ENCODE data around the gene IFIT3.

Gene IFIT3

DNA sequence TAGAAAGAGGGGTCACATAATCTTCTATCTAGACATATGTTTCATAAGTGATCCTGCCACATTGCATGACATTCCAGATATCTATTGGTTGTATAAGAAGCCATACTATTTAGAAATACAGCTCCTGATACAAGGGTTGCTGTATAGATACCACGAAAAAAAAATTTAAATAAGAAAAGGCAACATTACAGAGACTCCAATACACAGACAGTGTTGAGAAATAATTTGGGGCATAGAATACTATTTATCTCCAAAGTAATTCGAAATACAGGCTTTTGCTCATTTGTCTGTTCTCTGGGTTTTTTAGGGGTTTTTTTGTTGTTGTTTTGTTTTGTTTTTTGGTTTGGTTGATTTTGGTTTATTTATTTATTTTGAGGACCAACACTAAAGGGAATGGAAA lies 23.4 kb upstream of the IFIT3 start:
- no peak for TF ChIP-seq ZFX (IDR thresholded peaks at IDR 0.05; ENCODE audit: borderline replicate concordance)
- TF ChIP-seq, protein P1, sequence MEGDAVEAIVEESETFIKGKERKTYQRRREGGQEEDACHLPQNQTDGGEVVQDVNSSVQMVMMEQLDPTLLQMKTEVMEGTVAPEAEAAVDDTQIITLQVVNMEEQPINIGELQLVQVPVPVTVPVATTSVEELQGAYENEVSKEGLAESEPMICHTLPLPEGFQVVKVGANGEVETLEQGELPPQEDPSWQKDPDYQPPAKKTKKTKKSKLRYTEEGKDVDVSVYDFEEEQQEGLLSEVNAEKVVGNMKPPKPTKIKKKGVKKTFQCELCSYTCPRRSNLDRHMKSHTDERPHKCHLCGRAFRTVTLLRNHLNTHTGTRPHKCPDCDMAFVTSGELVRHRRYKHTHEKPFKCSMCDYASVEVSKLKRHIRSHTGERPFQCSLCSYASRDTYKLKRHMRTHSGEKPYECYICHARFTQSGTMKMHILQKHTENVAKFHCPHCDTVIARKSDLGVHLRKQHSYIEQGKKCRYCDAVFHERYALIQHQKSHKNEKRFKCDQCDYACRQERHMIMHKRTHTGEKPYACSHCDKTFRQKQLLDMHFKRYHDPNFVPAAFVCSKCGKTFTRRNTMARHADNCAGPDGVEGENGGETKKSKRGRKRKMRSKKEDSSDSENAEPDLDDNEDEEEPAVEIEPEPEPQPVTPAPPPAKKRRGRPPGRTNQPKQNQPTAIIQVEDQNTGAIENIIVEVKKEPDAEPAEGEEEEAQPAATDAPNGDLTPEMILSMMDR (IDR thresholded peaks at IDR 0.05), result no peak
- no peak overlapping the region for H3K27ac ChIP-seq

DNA sequence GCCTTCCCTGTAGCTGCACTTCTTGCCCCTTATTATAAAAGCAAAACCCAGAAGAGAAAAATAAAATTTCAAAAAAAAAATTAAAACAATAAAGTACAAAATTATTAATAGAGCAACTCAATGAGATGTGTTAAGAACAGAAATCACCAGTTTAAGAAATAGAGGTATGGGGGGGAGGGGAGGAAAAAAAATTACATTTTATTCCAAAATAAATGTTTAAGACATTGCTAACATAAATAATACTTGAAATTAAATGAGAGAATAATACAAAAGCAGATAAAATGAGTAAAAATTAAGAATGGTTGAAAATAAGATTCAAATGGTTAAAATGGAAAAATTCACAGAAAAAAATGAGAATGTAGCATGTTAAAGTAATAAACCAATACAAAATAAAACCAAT lies 22.9 kb upstream of the IFIT3 start:
- H3K27ac ChIP-seq, result no peak overlapping the region
- TF ChIP-seq, protein P1 (IDR thresholded peaks at IDR 0.05), result no peak
- no peak for TF ChIP-seq ZFX (IDR thresholded peaks at IDR 0.05; ENCODE audit: borderline replicate concordance)

DNA sequence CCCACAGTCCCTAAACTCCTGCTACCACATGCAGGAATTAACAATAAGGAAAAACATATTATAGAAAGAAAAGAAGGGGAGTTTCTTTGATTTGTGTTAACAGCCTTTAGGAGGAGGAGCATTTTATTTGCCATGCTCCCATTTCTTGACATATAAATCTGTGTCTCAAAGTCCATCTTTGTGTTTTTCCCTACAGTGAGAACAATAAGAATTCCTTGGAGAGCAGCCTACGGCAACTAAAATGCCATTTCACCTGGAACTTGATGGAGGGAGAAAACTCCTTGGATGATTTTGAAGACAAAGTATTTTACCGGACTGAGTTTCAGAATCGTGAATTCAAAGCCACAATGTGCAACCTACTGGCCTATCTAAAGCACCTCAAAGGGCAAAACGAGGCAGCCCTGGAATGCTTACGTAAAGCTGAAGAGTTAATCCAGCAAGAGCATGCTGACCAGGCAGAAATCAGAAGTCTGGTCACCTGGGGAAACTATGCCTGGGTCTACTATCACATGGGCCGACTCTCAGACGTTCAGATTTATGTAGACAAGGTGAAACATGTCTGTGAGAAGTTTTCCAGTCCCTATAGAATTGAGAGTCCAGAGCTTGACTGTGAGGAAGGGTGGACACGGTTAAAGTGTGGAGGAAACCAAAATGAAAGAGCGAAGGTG lies 21.9 kb upstream of the IFIT3 start:
- TF ChIP-seq, protein P1 (IDR thresholded peaks at IDR 0.05), result no peak
- TF ChIP-seq ZFX (IDR thresholded peaks at IDR 0.05; ENCODE audit: borderline replicate concordance), result no peak
- no peak overlapping the region for H3K27ac ChIP-seq

DNA sequence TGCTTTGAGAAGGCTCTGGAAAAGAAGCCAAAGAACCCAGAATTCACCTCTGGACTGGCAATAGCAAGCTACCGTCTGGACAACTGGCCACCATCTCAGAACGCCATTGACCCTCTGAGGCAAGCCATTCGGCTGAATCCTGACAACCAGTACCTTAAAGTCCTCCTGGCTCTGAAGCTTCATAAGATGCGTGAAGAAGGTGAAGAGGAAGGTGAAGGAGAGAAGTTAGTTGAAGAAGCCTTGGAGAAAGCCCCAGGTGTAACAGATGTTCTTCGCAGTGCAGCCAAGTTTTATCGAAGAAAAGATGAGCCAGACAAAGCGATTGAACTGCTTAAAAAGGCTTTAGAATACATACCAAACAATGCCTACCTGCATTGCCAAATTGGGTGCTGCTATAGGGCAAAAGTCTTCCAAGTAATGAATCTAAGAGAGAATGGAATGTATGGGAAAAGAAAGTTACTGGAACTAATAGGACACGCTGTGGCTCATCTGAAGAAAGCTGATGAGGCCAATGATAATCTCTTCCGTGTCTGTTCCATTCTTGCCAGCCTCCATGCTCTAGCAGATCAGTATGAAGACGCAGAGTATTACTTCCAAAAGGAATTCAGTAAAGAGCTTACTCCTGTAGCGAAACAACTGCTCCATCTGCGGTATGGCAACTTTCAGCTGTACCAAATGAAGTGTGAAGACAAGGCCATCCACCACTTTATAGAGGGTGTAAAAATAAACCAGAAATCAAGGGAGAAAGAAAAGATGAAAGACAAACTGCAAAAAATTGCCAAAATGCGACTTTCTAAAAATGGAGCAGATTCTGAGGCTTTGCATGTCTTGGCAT lies 21.1 kb upstream of the IFIT3 start:
- TF ChIP-seq ZFX (IDR thresholded peaks at IDR 0.05; ENCODE audit: borderline replicate concordance), result no peak
- TF ChIP-seq, protein P1 (IDR thresholded peaks at IDR 0.05), result no peak
- H3K27ac ChIP-seq, result no peak overlapping the region

DNA sequence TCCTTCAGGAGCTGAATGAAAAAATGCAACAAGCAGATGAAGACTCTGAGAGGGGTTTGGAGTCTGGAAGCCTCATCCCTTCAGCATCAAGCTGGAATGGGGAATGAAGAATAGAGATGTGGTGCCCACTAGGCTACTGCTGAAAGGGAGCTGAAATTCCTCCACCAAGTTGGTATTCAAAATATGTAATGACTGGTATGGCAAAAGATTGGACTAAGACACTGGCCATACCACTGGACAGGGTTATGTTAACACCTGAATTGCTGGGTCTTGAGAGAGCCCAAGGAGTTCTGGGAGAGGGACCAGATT lies 20.6 kb upstream of the IFIT3 start:
- no peak overlapping the region for H3K27ac ChIP-seq
- TF ChIP-seq, protein P1 (IDR thresholded peaks at IDR 0.05), result no peak
- no peak for TF ChIP-seq ZFX (IDR thresholded peaks at IDR 0.05; ENCODE audit: borderline replicate concordance)

DNA sequence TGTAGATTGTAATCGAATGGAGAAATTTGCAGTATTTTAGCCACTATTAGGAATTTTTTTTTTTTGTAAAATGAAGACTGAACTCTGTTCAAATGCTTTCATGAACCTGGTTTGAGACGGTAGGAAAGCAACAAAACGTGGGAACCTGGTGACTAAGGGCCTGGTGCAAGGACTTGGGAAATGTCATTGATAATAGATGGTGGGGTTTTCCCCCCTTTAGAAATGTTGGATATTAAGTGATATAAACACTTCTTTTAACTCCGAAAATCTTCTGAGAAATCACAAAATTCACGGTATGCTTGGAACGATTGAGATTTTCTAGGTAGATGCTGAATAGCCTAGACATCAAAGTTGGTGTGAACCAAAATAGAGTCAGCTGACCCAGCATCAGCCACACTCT lies 19.5 kb upstream of the IFIT3 start:
- H3K27ac ChIP-seq, result no peak overlapping the region
- TF ChIP-seq, protein P1 (IDR thresholded peaks at IDR 0.05), result no peak
- no peak for TF ChIP-seq ZFX (IDR thresholded peaks at IDR 0.05; ENCODE audit: borderline replicate concordance)

DNA sequence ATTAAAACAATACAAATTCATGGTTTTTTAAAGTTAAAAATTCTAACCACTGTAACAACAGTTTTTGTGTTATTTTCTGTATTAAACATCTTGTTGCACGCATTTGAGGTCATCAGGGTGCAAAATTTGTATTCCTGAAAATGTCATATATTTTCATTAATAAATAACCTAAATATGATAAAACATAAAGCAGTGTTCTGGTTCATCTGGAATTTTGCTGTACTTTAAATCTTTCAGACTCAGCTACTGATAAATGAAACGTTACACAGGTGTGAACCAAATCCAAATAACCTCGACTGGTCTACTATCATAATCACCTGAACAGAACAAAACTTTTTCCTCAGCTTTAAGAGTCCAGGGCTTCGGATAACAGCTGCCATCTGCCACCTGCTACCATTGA lies 19.1 kb upstream of the IFIT3 start:
- no peak overlapping the region for H3K27ac ChIP-seq
- TF ChIP-seq, protein P1 (IDR thresholded peaks at IDR 0.05), result no peak
- TF ChIP-seq ZFX (IDR thresholded peaks at IDR 0.05; ENCODE audit: borderline replicate concordance), result no peak

Measured in 22Rv1 (cell line).